K562 (cell line): Measurements from ENCODE around the gene ZNF384.
"Not testable (repeated sequence)": the region's sequence is repeated elsewhere in the genome, so short reads cannot be mapped to it uniquely, and the experiment has no call there.

Experiments
- ATF6 ChIP-seq: sonication (generic); formaldehyde crosslinking; IDR thresholded peaks from 2 replicates; pipeline ENCODE4 v1.4.0; 2020; ENCODE audit warnings: mild to moderate bottlenecking, missing genetic modification reagents
- CTCF ChIP-seq, 3 experiments: IDR thresholded peaks in 2 of 3; conservative IDR thresholded peaks in 1 of 3; 2 replicates each; pipeline ENCODE4 v1.5.1; 2011 to 2012; ENCODE audit warnings: low read length in 3 of 3, mild to moderate bottlenecking in 3 of 3, control low read depth in 2 of 3, improper control_type of control experiment in 1 of 3, inconsistent platforms in 1 of 3, low read depth in 1 of 3, mixed read lengths in 1 of 3, moderate library complexity in 1 of 3; ENCODE audit not compliant: insufficient read depth in 2 of 3
- EGR1 ChIP-seq: fragments of 450-650 bp; conservative IDR thresholded peaks from 2 replicates; pipeline ENCODE4 v1.6.1; 2017; ENCODE audit warnings: mild to moderate bottlenecking
- GATA2 ChIP-seq: sonication (generic); formaldehyde crosslinking; IDR thresholded peaks from 2 replicates; pipeline ENCODE4 v1.4.0; 2020; ENCODE audit warnings: mild to moderate bottlenecking, missing genetic modification reagents
- JUNB ChIP-seq: fragments of 450-650 bp; formaldehyde crosslinking; conservative IDR thresholded peaks from 2 replicates; pipeline ENCODE4 v1.4.0; 2020; ENCODE audit warnings: mild to moderate bottlenecking
- TF ChIP-seq, protein P1 (sequence below): fragments of 250-450 bp; sonication (Bioruptor Pico); IDR thresholded peaks from 2 replicates; pipeline ENCODE4 v1.8.0; 2021; ENCODE audit warnings: moderate library complexity, mild to moderate bottlenecking, inconsistent platforms

- TF ChIP-seq GATA2 (CRISPR knock-in tag); CTCF (IDR thresholded peaks at IDR 0.05 in 2 of 3, conservative IDR thresholded peaks at IDR 0.05 in 1 of 3; ENCODE audit: insufficient read depth in 2 of 3, low read depth in 1 of 3, low read length in 3 of 3); ATF6 (CRISPR knock-in tag); JUNB (CRISPR knock-in tag); EGR1: not testable (repeated sequence)
- TF ChIP-seq, protein P1, sequence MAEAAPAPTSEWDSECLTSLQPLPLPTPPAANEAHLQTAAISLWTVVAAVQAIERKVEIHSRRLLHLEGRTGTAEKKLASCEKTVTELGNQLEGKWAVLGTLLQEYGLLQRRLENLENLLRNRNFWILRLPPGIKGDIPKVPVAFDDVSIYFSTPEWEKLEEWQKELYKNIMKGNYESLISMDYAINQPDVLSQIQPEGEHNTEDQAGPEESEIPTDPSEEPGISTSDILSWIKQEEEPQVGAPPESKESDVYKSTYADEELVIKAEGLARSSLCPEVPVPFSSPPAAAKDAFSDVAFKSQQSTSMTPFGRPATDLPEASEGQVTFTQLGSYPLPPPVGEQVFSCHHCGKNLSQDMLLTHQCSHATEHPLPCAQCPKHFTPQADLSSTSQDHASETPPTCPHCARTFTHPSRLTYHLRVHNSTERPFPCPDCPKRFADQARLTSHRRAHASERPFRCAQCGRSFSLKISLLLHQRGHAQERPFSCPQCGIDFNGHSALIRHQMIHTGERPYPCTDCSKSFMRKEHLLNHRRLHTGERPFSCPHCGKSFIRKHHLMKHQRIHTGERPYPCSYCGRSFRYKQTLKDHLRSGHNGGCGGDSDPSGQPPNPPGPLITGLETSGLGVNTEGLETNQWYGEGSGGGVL, result not testable (repeated sequence)
Measured at GRCh38 chr12:6716031-6716873, 27.1 kb upstream of the ZNF384 start.
